ENCODE results near the gene TEX30. TPM values are rescaled to one million over a fixed set of nuclear protein-coding genes. Genes with fewer than 3 reads are reported as not detected.

TEX30 gene
- polyA plus RNA-seq, 1 donor = 15.7 TPM

DNA sequence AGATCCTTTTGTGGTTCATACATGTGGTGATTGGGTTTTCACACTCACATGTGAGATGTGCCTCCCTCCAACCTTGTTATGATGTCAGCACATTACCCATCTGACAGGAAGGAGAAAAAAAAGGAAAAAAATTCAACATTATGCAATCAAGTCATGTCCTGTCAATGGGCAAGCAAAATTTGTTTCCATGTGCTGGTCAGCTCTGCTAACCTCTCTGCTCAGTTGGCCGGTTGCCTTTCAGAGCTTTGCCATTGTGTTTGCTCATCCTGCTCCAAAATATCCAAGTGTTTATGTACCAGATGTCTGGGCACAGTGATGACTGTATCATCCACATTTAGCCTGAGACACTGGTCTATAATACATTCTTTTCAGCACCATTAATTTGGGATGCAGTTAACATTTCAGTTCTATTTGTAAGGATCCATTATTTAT lies 51.8 kb downstream of the TEX30 start:
- H3K36me3 ChIP-seq (ENCODE audit: control insufficient read depth, insufficient read depth, low read length) = no peaks in the 10 kb centered on the region
- no peak for DNase-seq
- H3K9me3 ChIP-seq (ENCODE audit: control insufficient read depth, low read depth, low read length) = no peaks in the 10 kb centered on the region
- no CpG with 5 or more reads among the region's 1 CpG for WGBS (ENCODE audit: insufficient coverage, low lambda C conversion rate)
- no peaks in the 10 kb centered on the region for H3K27me3 ChIP-seq (ENCODE audit: control insufficient read depth, insufficient read depth, low read length)
- no peaks in the 10 kb centered on the region for H3K4me1 ChIP-seq (ENCODE audit: control insufficient read depth, insufficient read depth, low read length)
- H3K27ac ChIP-seq (ENCODE audit: low read length) = no peak overlapping the region
- no peak overlapping the region for H3K4me3 ChIP-seq (ENCODE audit: low read length)

DNA sequence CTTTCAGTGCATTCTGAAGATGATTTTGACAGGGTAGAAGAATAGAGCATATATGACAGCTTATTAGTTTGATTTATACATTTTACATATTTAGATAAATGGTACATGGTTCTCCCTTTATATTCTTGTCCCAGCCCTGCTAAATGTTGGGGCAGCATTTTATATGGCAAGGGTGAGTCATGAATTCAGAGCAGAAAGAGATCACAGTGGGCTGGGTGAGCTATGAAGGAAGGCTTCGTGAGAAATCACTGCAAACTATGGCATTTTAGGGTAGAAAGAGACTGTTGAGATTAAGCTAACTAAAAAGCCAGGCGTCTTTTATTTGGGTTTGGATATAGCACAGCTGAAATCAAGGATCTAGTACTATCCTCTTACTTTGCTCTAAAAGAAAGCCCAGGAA lies 54.8 kb downstream of the TEX30 start:
- H3K4me3 ChIP-seq (ENCODE audit: low read length) = no peak overlapping the region
- H3K9me3 ChIP-seq (ENCODE audit: control insufficient read depth, low read depth, low read length) = no peaks in the 10 kb centered on the region
- H3K27ac ChIP-seq (ENCODE audit: low read length) = no peak overlapping the region
- H3K4me1 ChIP-seq (ENCODE audit: control insufficient read depth, insufficient read depth, low read length) = no peaks in the 10 kb centered on the region
- no peaks in the 10 kb centered on the region for H3K36me3 ChIP-seq (ENCODE audit: control insufficient read depth, insufficient read depth, low read length)
- no peak for DNase-seq
- WGBS (ENCODE audit: insufficient coverage, low lambda C conversion rate) = no CpG with 5 or more reads among the region's 2 CpGs
- no peaks in the 10 kb centered on the region for H3K27me3 ChIP-seq (ENCODE audit: control insufficient read depth, insufficient read depth, low read length)

Other genes starting within 250 kb of the TEX30 start
- 38.7 TPM for gene TPP2, start 176.8 kb downstream of the TEX30 start, polyA plus RNA-seq
- 0.06 TPM for gene METTL21C, start 78.7 kb downstream of the TEX30 start, polyA plus RNA-seq
- 15.4 TPM for gene POGLUT2, start 25.2 kb upstream of the TEX30 start, polyA plus RNA-seq
- gene BIVM, start 25.3 kb upstream of the TEX30 start, polyA plus RNA-seq = 35.6 TPM
- 66.9 TPM for gene ERCC5, start 72.2 kb upstream of the TEX30 start, polyA plus RNA-seq

Measured in large intestine (tissue), 3 donors.